DMS114 treated with DMSO at 0.1 percent for 48 hours (cell line): ENCODE measurements around the gene GNAS-AS1.

ENCODE experiments used
- DNase-seq: peaks from one replicate; lab custom pipeline; 2025; ENCODE audit not compliant: unreplicated experiment; lab: John Stamatoyannopoulos, UW

Gene GNAS-AS1

DNA sequence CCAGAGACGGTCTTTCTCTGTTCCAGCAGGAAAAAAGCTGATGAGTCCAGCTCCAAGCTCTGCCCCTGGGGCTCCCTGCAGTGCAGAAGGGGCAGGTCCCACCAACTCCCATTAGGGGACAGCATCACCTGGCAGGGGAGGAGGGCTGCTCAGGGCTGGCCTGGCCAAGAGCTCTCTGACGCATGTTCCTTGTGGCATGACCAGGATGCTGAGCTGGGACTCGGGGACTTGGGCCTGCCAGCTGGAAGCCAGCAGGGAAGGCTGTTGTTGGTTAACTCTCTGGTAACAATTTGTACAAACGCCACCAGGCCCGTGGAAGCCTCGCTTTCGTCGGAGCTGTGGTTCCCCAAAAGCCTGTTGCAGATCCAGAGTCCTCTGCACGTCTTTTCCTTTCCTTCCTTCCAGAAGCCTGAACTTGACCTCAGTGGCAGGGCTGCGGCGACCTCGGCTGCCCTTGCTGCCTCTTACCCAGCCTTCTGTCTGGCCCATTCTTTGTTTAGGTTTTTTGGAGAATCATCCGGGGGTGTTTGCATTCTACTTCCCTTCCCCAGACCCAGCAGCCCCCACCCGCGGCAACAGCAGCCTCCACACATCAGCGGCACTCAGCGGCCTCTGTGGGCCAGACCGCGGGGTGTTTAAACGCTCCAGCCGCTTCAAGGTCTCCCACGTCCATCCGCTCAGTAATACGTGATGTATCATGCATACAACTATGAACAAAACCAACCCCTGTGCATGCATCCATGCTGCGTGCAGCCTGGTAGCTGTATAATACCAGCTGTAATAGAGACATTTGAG is 63.3 kb downstream of the GNAS-AS1 start:
- DNase-seq: no peak

DNA sequence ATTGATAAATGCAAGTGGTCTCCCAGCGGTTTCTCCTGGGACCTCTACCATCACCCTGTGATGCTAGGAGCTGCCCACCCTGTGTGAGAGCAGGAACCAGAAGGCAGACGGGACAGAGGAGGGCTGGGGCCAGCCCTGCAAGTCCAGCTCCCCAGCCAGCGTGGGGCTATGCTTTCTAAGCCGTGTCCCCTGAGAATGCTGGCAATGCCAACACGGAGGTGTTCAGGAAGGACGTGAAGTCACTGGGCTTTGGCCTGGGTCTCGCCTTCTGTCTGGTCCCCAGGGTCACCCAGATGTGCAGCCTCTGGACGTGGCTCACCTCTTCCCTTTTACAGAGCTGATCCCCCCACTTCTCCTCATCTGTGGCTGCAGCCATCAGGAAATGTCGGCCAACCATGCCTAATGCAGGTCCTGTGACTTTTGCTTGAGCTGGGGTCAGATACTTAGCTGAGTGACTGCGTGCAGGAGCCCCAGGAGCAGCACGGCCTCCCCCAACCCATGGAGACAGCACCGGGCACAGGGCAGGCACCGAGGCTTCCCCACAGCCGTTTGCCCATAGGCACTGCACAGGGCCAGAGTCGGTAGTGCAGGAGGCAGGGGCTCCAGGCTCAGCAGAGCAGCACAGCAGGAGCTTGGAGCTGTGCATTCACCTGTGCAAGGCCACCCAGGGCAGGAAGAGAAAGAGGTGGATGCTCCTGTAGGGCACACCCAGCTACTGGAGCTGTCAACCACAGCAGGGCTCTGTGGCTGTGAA is 66.2 kb downstream of the GNAS-AS1 start:
- DNase-seq: no peak

DNA sequence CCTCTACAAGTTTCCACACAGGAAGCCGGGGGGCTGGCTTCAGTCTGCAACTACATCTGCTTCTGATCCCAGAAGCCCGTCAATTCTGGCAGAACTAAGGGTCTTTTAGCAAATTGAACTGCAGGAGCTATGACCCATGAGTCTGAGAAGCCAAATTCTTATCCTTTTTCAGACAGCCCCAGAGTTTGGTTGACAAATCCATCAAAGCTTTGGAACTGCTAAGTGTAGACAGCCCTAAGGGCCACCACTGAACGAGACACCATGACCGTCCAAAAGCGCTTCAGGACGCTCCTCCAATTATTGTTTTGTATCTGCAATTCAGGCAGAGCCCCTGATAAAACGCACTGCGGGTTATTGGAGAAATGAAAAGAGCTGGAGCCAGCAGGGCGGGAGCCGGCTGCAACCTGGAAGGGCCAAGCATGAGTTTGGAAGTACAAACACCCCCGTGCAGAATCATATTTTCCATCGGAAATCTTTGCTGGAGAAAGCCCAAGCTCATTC is 67.1 kb downstream of the GNAS-AS1 start:
- DNase-seq: no peak

DNA sequence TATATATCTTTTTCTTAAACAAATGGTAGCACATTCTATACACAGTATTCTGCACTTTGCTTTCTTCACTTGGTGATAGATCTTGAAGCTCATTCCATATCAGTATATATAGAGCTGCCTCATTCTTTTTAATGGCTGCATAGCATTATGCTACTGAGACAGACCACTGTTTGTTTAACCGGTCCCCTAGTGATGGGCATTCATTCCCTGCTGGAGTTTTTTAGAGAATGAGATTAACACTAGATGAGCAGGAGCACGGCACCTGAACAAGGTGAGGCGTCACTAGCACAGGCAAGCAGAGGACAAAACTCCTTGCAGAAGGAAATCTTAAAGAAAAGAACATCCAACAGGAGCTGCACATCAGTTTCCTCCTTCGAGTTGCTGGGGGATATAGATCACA is 69.6 kb downstream of the GNAS-AS1 start:
- no peak for DNase-seq

DNA sequence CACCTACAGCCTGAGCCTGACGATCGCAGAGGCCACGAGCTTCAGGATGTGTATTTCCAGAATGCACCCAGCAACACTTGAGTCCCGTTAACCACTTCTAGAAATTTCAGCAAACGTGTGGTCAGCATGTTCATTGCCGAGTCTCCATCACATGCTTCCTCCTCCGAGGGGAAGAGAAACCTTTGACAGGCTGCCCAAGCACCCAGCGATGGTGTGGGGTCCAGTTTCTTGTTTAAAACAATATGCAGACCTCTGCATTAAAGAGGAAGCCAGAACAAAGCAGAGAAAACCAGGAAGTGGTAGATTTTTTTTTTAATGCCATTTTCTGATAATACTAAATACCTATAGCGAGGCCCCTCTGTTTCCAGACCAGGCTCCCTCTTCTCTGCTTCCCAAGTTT is 71.9 kb downstream of the GNAS-AS1 start:
- no peak for DNase-seq

DNA sequence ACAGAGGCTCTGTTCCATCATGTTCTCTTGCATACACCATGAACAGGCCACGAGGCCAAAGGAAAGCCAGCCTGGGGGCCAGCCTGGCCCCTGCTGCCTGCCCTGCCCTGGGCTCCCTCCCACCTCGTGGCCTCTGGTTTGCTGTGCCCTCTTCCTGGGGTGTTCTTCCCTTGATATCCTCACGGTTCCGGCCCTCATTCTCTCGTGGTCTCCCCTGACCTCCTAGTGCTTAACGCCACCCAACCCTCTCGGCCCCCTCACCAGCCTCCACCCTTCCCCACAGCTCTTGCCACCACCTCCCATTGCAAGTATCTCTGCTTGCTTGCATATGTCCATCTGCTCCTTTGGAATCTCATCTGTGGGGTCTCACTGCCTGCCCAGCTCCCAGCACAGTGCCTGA is 73.0 kb downstream of the GNAS-AS1 start:
- DNase-seq: no peak

DNA sequence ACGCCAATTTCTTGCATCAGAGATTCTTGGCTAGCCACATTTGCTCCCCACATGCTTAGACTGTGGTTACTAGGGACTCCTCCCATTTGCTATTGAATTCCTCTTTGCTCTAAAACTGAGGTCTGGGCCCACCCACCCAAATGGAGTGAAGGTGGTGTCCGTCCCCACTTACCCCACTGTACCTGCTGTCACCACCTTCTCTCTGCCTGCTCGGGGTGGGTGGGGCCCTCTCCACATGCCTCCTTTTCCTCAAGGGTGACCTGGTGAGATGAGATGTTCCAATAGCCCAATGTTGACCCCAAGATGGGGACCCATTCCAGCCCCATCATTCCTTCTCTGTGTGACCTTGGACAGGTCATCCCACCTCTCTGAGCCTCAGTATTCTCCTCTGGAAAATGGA is 74.6 kb downstream of the GNAS-AS1 start:
- DNase-seq: no peak

DNA sequence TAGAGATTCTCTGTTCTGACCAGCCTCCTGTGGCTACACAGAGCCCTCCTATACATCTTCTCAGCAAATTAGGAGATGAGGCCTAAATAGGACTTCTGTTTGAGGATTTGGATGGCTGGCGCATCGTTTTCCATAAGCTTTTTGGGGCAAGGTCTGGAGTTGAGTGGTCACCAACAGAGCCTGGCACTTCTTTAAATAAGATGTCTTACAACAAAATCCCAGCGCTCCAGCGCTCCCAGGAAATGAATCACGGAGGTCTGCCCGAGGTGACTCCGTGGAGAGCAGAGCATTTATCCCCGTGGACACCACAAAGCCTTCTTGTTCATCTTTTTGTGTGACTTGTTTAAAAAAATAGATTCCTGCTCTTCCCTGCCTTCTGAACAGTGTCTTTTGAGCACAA is 75.3 kb downstream of the GNAS-AS1 start:
- DNase-seq: no peak

DNA sequence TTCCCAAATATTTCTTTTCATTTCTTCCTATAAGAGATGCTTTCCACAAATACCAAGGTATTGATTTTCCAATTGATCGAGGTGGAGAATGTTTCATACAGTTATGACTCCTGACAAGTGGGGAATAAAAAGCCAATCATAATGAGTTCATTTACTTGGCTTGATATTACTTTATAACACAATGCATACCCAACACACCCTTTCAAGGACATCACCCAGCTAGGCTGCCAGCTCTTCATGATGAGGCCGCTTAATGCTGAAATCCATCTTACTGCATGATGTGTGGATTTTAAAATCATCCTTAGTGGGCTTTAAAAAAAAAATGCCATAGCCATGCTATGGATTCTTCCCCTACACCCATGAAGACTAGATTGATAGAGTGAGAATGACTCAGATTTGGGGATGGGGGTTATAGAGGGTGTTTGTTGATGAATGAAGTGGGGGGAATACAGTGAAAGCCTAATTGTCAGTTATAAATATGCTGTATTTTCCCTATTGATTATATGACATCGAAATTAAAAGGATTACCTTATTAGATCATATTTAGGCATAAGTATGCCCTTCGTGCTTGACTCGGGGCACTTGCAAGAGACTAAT is 75.9 kb downstream of the GNAS-AS1 start:
- DNase-seq: no peak

DNA sequence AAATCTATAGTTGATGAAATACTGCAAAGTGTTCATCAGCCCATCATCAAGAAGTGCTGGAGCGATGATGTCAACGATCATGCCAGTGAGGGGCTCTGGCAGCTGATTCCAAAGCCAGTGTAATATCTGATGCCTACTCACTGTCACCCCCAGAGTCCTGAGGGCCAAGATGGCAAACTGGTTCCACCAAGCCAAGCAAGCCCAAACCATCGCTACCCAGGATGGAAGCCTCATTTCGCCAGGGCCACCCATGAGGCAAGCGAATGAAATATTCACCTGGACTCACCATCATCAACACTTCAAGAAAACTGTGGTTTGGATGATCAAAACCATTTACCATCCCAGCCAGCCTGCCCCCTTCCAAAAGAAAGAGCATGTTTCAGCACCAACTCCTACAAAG is 76.5 kb downstream of the GNAS-AS1 start:
- DNase-seq: no peak

DNA sequence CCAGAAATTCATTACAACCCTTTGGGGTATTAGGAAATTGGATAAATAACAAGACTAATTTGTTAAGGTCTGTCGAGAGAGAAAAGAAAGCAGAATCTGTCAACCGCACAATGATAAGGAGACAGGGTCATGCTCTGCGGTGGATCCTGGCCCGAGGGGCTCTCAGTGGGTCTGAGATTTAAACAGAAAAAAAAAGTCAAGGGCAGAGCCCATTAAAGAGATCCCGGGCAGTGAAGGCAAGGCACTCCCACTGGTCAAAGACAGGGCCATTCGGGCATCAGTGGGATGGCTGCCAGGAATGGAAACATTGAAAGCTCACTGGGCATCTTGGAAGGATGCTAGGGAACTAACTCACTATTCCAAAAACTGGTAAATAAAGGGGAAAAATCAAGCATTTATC is 77.9 kb downstream of the GNAS-AS1 start:
- DNase-seq: no peak
